HepG2 (cell line): ENCODE data around the gene PFKFB4. TPM values are rescaled to one million over a fixed set of nuclear protein-coding genes. Genes with fewer than 3 reads are reported as not detected.

ENCODE experiments used
- EED ChIP-seq: sonication (generic); formaldehyde crosslinking; IDR thresholded peaks from 2 replicates; pipeline ENCODE4 v1.5.0; 2020; ENCODE audit warnings: mild to moderate bottlenecking, missing genetic modification reagents
- FIP1L1 ChIP-seq: fragments of 200-400 bp; formaldehyde crosslinking; IDR thresholded peaks from 2 replicates; pipeline ENCODE4 v1.6.1; 2018; ENCODE audit warnings: low read depth, mild to moderate bottlenecking, low read length, moderate library complexity, borderline replicate concordance; ENCODE audit not compliant: insufficient read depth
- FOXM1 ChIP-seq: sonication (generic); formaldehyde crosslinking; IDR thresholded peaks from 2 replicates; pipeline ENCODE4 v1.5.0; 2020; ENCODE audit warnings: missing genetic modification reagents
- GABPB1 ChIP-seq: IDR thresholded peaks from 2 replicates; pipeline ENCODE4 v1.6.1; 2016; ENCODE audit warnings: mild to moderate bottlenecking, missing genetic modification reagents, moderate library complexity, missing compliant biosample characterization
- GFI1 ChIP-seq: sonication (generic); formaldehyde crosslinking; IDR thresholded peaks from 2 replicates; pipeline ENCODE4 v1.5.0; 2020; ENCODE audit warnings: missing genetic modification reagents, mild to moderate bottlenecking, borderline replicate concordance
- HNRNPL ChIP-seq: fragments of 200-400 bp; formaldehyde crosslinking; IDR thresholded peaks from 2 replicates; pipeline ENCODE4 v1.6.1; 2017; ENCODE audit warnings: mild to moderate bottlenecking, low read depth, low read length
- KMT2B ChIP-seq: IDR thresholded peaks from 2 replicates; pipeline ENCODE4 v1.6.1; 2016; ENCODE audit warnings: missing genetic modification reagents, missing compliant biosample characterization
- MAZ ChIP-seq, 2 experiments: sonication (generic) in 1 of 2; formaldehyde crosslinking in 1 of 2; IDR thresholded peaks; 2 replicates each; pipeline versions ENCODE4 v1.5.0 to v1.6.1; 2012 to 2020; ENCODE audit warnings: low read depth in 2 of 2, mild to moderate bottlenecking in 2 of 2, borderline replicate concordance in 1 of 2, improper control_type of control experiment in 1 of 2, low read length in 1 of 2, missing genetic modification reagents in 1 of 2, moderate library complexity in 1 of 2
- MEF2D ChIP-seq: sonication (generic); formaldehyde crosslinking; IDR thresholded peaks from 2 replicates; pipeline ENCODE4 v1.5.1; 2020; ENCODE audit warnings: mild to moderate bottlenecking, missing genetic modification reagents
- MEIS2 ChIP-seq: sonication (generic); formaldehyde crosslinking; IDR thresholded peaks from 2 replicates; pipeline ENCODE4 v1.9.0; 2021; ENCODE audit warnings: mild to moderate bottlenecking, missing genetic modification reagents
- SP5 ChIP-seq: IDR thresholded peaks from 2 replicates; pipeline ENCODE4 v1.6.1; 2016; ENCODE audit warnings: low read depth, borderline replicate concordance
- TBX3 ChIP-seq: fragments of 450-650 bp; IDR thresholded peaks from 2 replicates; pipeline ENCODE4 v1.6.1; 2017; ENCODE audit warnings: antibody characterized with exemption, mild to moderate bottlenecking, inconsistent platforms, borderline replicate concordance
- ZIK1 ChIP-seq: sonication (generic); formaldehyde crosslinking; IDR thresholded peaks from 2 replicates; pipeline ENCODE4 v1.5.0; 2020; ENCODE audit warnings: mild to moderate bottlenecking, low read depth, missing genetic modification reagents, borderline replicate concordance
- ZNF260 ChIP-seq: sonication (generic); formaldehyde crosslinking; IDR thresholded peaks from 2 replicates; pipeline ENCODE4 v1.4.0; 2020; ENCODE audit warnings: missing genetic modification reagents, low read depth, mild to moderate bottlenecking, borderline replicate concordance
- ZNF282 ChIP-seq: fragments of 450-650 bp; IDR thresholded peaks from 2 replicates; pipeline ENCODE4 v1.6.1; 2018; ENCODE audit not compliant: partially characterized antibody
- ZNF317 ChIP-seq: sonication (generic); formaldehyde crosslinking; IDR thresholded peaks from 2 replicates; pipeline ENCODE4 v1.5.0; 2020; ENCODE audit warnings: mild to moderate bottlenecking, missing genetic modification reagents
- ZNF550 ChIP-seq: sonication (generic); formaldehyde crosslinking; IDR thresholded peaks from 2 replicates; pipeline ENCODE4 v1.4.0; 2020; ENCODE audit warnings: mild to moderate bottlenecking, missing genetic modification reagents, borderline replicate concordance
- ZNF75D ChIP-seq: sonication (generic); formaldehyde crosslinking; IDR thresholded peaks from 2 replicates; pipeline ENCODE4 v1.8.1; 2023; ENCODE audit warnings: missing genetic modification reagents, mild to moderate bottlenecking, borderline replicate concordance
- ZNF761 ChIP-seq: sonication (generic); formaldehyde crosslinking; conservative IDR thresholded peaks from 2 replicates; pipeline ENCODE4 v1.4.0; 2020; ENCODE audit warnings: mild to moderate bottlenecking, missing genetic modification reagents
- ZNF839 ChIP-seq: sonication (generic); formaldehyde crosslinking; IDR thresholded peaks from 2 replicates; pipeline ENCODE4 v1.4.0; 2020; ENCODE audit warnings: missing genetic modification reagents, mild to moderate bottlenecking, borderline replicate concordance
- ZSCAN20 ChIP-seq: sonication (generic); formaldehyde crosslinking; IDR thresholded peaks from 2 replicates; pipeline ENCODE4 v1.4.0; 2020; ENCODE audit warnings: missing genetic modification reagents, mild to moderate bottlenecking, borderline replicate concordance
- polyA plus RNA-seq, 8 experiments: library from polyadenylated mRNA; depleted of rRNA in 3 of 8; stranded (reverse) in 7 of 8; unstranded in 1 of 8; fragments of >200 nt; fragmentation: Illumina TruSeq in 4 of 8; extraction: Trizol in 4 of 8; gene quantifications; 2 replicates each; pipeline versions ENCODE4 v1.2.1 to v1.2.3, GENCODE V29; 2011 to 2016; ENCODE audit warnings: low read depth in 4 of 8, missing spikeins in 1 of 8, mixed read lengths in 1 of 8; ENCODE audit not compliant: insufficient read depth in 1 of 8
- total RNA-seq, 5 experiments: library from RNA; depleted of rRNA; stranded (reverse); fragments of >200 nt; fragmentation: Illumina TruSeq; extraction: Trizol; gene quantifications; 2 replicates each; pipeline ENCODE4 v1.2.3, GENCODE V29; 2016; ENCODE audit warnings: low read depth in 1 of 5
- TF ChIP-seq, protein P1 (sequence below): sonication (generic); formaldehyde crosslinking; IDR thresholded peaks from 2 replicates; pipeline ENCODE4 v1.5.0; 2020; ENCODE audit warnings: missing genetic modification reagents, mild to moderate bottlenecking, borderline replicate concordance
- TF ChIP-seq, protein P2 (sequence below): sonication (generic); formaldehyde crosslinking; IDR thresholded peaks from 2 replicates; pipeline ENCODE4 v1.8.1; 2023; ENCODE audit warnings: missing genetic modification reagents, inconsistent platforms, borderline replicate concordance
- TF ChIP-seq, protein P3 (sequence below): sonication (generic); formaldehyde crosslinking; IDR thresholded peaks from 2 replicates; pipeline ENCODE4 v1.5.0; 2020; ENCODE audit warnings: mild to moderate bottlenecking, low read depth, missing genetic modification reagents, borderline replicate concordance

Gene PFKFB4
- total and polyA plus RNA-seq, 2 of the 13 experiments (the other 11 are each of a cell fraction or from before 2014, with no cell fraction given), result 7.1 to 103 TPM

DNA sequence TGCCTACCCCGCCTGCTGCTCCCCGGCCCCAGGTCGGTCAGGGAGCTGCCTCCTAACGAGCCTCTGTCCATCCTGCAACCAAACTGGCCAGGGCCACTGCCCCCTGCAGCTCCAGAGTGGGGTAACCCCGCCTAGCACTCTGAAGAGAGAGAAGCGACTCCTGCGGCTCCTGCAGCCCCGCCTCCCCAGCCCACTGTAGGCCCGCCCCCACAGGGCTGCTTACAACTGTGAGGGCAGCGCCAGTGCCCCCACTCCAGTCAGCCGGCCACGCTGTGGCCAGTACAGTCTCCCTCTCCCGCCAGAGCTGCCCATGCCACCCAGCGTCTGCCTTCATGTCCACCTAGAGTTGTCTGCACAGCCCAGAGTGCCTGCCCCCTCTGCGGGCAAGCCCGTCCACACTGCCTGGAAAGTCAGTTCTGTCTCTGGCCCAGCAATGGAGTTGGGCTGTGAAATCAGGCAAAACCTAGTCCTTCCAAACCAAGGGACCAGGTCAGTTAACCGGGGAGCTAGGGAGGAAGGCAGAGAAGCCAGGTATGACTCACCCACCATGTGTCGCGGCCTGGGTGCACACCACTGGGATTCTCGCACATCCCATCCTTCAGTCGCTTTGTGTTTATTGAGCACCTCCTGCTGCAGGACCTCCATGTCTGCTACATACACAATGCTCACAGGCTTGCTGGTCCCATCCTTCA, 4.6 kb upstream of the PFKFB4 start (continued):
- TF ChIP-seq, protein P1, sequence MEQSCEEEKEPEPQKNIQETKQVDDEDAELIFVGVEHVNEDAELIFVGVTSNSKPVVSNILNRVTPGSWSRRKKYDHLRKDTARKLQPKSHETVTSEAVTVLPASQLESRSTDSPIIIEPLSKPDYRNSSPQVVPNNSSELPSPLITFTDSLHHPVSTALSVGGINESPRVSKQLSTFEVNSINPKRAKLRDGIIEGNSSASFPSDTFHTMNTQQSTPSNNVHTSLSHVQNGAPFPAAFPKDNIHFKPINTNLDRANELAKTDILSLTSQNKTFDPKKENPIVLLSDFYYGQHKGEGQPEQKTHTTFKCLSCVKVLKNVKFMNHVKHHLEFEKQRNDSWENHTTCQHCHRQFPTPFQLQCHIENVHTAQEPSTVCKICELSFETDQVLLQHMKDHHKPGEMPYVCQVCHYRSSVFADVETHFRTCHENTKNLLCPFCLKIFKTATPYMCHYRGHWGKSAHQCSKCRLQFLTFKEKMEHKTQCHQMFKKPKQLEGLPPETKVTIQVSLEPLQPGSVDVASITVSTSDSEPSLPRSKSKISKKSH (CRISPR knock-in tag), result no peak
- TF ChIP-seq MAZ (IDR thresholded peaks at IDR 0.05; ENCODE audit: borderline replicate concordance, low read depth, low read length) (no peak), MAZ (CRISPR knock-in tag; IDR thresholded peaks at IDR 0.05; ENCODE audit: low read depth) (no peak), SP5 (peak; percentile 41; the same call in 1 of the 2 replicates), ZIK1 (no peak), ZNF317 (peak; percentile 72; the same call in 1 of the 2 replicates), HNRNPL (peak; percentile 76; the same call in 1 of the 2 replicates), EED (CRISPR knock-in tag) (no peak), GFI1 (CRISPR knock-in tag) (no peak), ZNF75D (CRISPR knock-in tag) (no peak), FIP1L1 (no peak), ZNF839 (CRISPR knock-in tag) (no peak), FOXM1 (CRISPR knock-in tag) (no peak), ZSCAN20 (CRISPR knock-in tag) (no peak), GABPB1 (peak; percentile 27; the same call in 1 of the 2 replicates), ZNF282 (no peak), MEIS2 (CRISPR knock-in tag) (no peak), KMT2B (no peak), TBX3 (no peak), MEF2D (CRISPR knock-in tag) (no peak), ZNF761 (CRISPR knock-in tag) (no peak), ZNF260 (no peak), ZNF550 (no peak)
- TF ChIP-seq, protein P2, sequence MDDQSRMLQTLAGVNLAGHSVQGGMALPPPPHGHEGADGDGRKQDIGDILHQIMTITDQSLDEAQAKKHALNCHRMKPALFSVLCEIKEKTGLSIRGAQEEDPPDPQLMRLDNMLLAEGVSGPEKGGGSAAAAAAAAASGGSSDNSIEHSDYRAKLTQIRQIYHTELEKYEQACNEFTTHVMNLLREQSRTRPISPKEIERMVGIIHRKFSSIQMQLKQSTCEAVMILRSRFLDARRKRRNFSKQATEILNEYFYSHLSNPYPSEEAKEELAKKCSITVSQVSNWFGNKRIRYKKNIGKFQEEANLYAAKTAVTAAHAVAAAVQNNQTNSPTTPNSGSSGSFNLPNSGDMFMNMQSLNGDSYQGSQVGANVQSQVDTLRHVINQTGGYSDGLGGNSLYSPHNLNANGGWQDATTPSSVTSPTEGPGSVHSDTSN, result no peak
- TF ChIP-seq, protein P3, sequence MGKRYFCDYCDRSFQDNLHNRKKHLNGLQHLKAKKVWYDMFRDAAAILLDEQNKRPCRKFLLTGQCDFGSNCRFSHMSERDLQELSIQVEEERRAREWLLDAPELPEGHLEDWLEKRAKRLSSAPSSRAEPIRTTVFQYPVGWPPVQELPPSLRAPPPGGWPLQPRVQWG (CRISPR knock-in tag), result no peak
